ENCODE results near the gene TBX2.

The TBX2 gene

GRCh38 chr17:61395983-61396585 lies 3.6 kb upstream of the TBX2 start:
- H3K27ac ChIP-seq (ENCODE audit: extremely low read depth, low read depth, low read length), result no peak overlapping the region
- H3K4me1 ChIP-seq (ENCODE audit: control insufficient read depth, insufficient read depth, low read length), result peaks cover 3% of the 10 kb centered on the region
- H3K36me3 ChIP-seq (ENCODE audit: control insufficient read depth in 2 of 2, insufficient read depth in 1 of 2, low read length in 2 of 2), result peaks cover 0 to 7% of the 10 kb centered on the region in 2 experiments; a peak in 1 of 3 replicates
- ChIA-PET CTCF (interaction anchor here (0.6 to 0.7 kb wide), 2 partner anchors 78 to 217 kb away, joined by 3 read pairs; no protein-coding TSS in a partner anchor), POLR2A (no interaction called here)
- no peaks in the 10 kb centered on the region for H3K9me3 ChIP-seq (ENCODE audit: control insufficient read depth, insufficient read depth, low read depth, low read length)
- TF ChIP-seq ZSCAN5A (tag by site-specific recombination; IDR thresholded peaks at IDR 0.05), result no peak
- TF ChIP-seq ZNF600 (tag by site-specific recombination; IDR thresholded peaks at IDR 0.05), result peak; percentile 53; the same call in 1 of the 2 replicates
- H3K4me3 ChIP-seq (ENCODE audit: low read depth, low read length), result no peak overlapping the region

GRCh38 chr17:61396586-61397085 lies 3.0 kb upstream of the TBX2 start:
- H3K27ac ChIP-seq (ENCODE audit: extremely low read depth, low read depth, low read length), result no peak overlapping the region

More at GRCh38 chr17:61396586-61397085, 3.0 kb upstream of the TBX2 start:
- TF ChIP-seq ZBTB48 (tag by site-specific recombination; IDR thresholded peaks at IDR 0.05) (no peak), ZBTB6 (tag by site-specific recombination; IDR thresholded peaks at IDR 0.05) (no peak), ZNF132 (tag by site-specific recombination; IDR thresholded peaks at IDR 0.05; ENCODE audit: borderline replicate concordance) (no peak), ZNF404 (tag by site-specific recombination; IDR thresholded peaks at IDR 0.05) (no peak), BCL6B (tag by site-specific recombination; IDR thresholded peaks at IDR 0.05) (no peak), IKZF3 (tag by site-specific recombination; IDR thresholded peaks at IDR 0.05) (no peak), ZNF488 (tag by site-specific recombination; IDR thresholded peaks at IDR 0.05) (no peak), WT1 (tag by site-specific recombination; IDR thresholded peaks at IDR 0.05) (no peak), ZNF624 (tag by site-specific recombination; IDR thresholded peaks at IDR 0.05) (no peak), ZNF76 (tag by site-specific recombination; IDR thresholded peaks at IDR 0.05; ENCODE audit: borderline replicate concordance, low read depth) (no peak), ZSCAN5A (tag by site-specific recombination; IDR thresholded peaks at IDR 0.05) (no peak), ZNF529 (tag by site-specific recombination; IDR thresholded peaks at IDR 0.05; ENCODE audit: insufficient replicate concordance) (no peak), ZNF175 (tag by site-specific recombination; IDR thresholded peaks at IDR 0.05) (no peak)
- peaks cover 0 to 11% of the 10 kb centered on the region in 2 experiments; a peak in 1 of 3 replicates for H3K36me3 ChIP-seq (ENCODE audit: control insufficient read depth in 2 of 2, insufficient read depth in 1 of 2, low read length in 2 of 2)
- no peaks in the 10 kb centered on the region for H3K9me3 ChIP-seq (ENCODE audit: control insufficient read depth, insufficient read depth, low read depth, low read length)
- ChIA-PET CTCF (interaction anchor here (0.6 kb wide), 1 partner anchor 109 kb away, joined by 4 read pairs; no protein-coding TSS in a partner anchor), POLR2A (no interaction called here)
- peak overlapping the region; percentile 26 for H3K4me3 ChIP-seq (ENCODE audit: low read depth, low read length)
- H3K4me1 ChIP-seq (ENCODE audit: control insufficient read depth, insufficient read depth, low read length), result peaks cover 5% of the 10 kb centered on the region
